ENCODE measurements around the gene TMED10. TPM values are rescaled to one million over a fixed set of nuclear protein-coding genes. Genes with fewer than 3 reads are reported as not detected.
A peak's percentile ranks its signal among the peaks of the same experiment; 100 is the strongest.

Gene TMED10
- total and polyA plus RNA-seq, 10 donors = 33.3 to 212 (median 171) TPM

GRCh38 chr14:75188520-75189268, 12.3 kb upstream of the TMED10 start:
- 32 to 48% (median 46%) methylated on average over 7 of the region's 7 CpGs for WGBS, 5 donors
- intact Hi-C loops (cut with DNase I; ENCODE audit: low total_unique reads) = no loop called here
- peak overlapping the region in 1 of 8 donors; percentile 19 for H3K4me3 ChIP-seq
- TF ChIP-seq POLR2A (IDR thresholded peaks at IDR 0.05) (no peak), POLR2AphosphoS5 (IDR thresholded peaks at IDR 0.05) (peak in 1 of 3 donors; percentile 73)
- TF ChIP-seq, protein P1, sequence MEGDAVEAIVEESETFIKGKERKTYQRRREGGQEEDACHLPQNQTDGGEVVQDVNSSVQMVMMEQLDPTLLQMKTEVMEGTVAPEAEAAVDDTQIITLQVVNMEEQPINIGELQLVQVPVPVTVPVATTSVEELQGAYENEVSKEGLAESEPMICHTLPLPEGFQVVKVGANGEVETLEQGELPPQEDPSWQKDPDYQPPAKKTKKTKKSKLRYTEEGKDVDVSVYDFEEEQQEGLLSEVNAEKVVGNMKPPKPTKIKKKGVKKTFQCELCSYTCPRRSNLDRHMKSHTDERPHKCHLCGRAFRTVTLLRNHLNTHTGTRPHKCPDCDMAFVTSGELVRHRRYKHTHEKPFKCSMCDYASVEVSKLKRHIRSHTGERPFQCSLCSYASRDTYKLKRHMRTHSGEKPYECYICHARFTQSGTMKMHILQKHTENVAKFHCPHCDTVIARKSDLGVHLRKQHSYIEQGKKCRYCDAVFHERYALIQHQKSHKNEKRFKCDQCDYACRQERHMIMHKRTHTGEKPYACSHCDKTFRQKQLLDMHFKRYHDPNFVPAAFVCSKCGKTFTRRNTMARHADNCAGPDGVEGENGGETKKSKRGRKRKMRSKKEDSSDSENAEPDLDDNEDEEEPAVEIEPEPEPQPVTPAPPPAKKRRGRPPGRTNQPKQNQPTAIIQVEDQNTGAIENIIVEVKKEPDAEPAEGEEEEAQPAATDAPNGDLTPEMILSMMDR (IDR thresholded peaks at IDR 0.05 in 8 of 11, conservative IDR thresholded peaks at IDR 0.05 in 3 of 11) = peak in 2 of 11 experiments; percentile 16 to 17
- no peaks in the 10 kb centered on the region for H3K27me3 ChIP-seq (replicated peaks in 1 of 7)
- peaks cover 0 to 39% (median 18%) of the 10 kb centered on the region in 6 donors for H3K4me1 ChIP-seq
- no peaks in the 10 kb centered on the region for H3K36me3 ChIP-seq
- H3K27ac ChIP-seq = peak overlapping the region in 7 of 8 donors; percentile 37 to 83 (median 63)
- H3K9me3 ChIP-seq = no peaks in the 10 kb centered on the region
- DNase-seq = no peak

- intact Hi-C loops (cut with DNase I; ENCODE audit: low total_unique reads) = no loop called here
- Histone ChIP-seq H3K27ac (peak overlapping the region in 5 of 8 donors; percentile 37 to 83 (median 76)), H3K4me3 (peak overlapping the region in 1 of 8 donors; percentile 19), H3K9me3 (no peaks in the 10 kb centered on the region), H3K36me3 (no peaks in the 10 kb centered on the region), H3K27me3 (replicated peaks in 1 of 7) (no peaks in the 10 kb centered on the region), H3K4me1 (peaks cover 0 to 45% (median 21%) of the 10 kb centered on the region in 6 donors)
- TF ChIP-seq POLR2AphosphoS5 (IDR thresholded peaks at IDR 0.05) (no peak), POLR2A (IDR thresholded peaks at IDR 0.05) (no peak)
- TF ChIP-seq, protein P1 (IDR thresholded peaks at IDR 0.05 in 8 of 11, conservative IDR thresholded peaks at IDR 0.05 in 3 of 11) = no peak
- WGBS, 5 donors = 76 to 95% (median 89%) methylated on average over 4 of the region's 4 CpGs
- DNase-seq = no peak
Measured at GRCh38 chr14:75188086-75188485, 11.7 kb upstream of the TMED10 start.

GRCh38 chr14:75186953-75187352, 10.5 kb upstream of the TMED10 start:
- intact Hi-C loops (cut with DNase I; ENCODE audit: low total_unique reads) = no loop called here
- WGBS, 5 donors = 70 to 83% (median 77%) methylated on average over 2 of the region's 2 CpGs

More at GRCh38 chr14:75186953-75187352, 10.5 kb upstream of the TMED10 start:
- TF ChIP-seq POLR2A (IDR thresholded peaks at IDR 0.05) = no peak
- no peak for TF ChIP-seq POLR2AphosphoS5 (IDR thresholded peaks at IDR 0.05)
- TF ChIP-seq, protein P1 (IDR thresholded peaks at IDR 0.05 in 8 of 11, conservative IDR thresholded peaks at IDR 0.05 in 3 of 11) = no peak
- Histone ChIP-seq H3K4me1 (peaks cover 0 to 56% (median 23%) of the 10 kb centered on the region in 6 donors), H3K27me3 (replicated peaks in 1 of 7) (no peaks in the 10 kb centered on the region), H3K9me3 (no peaks in the 10 kb centered on the region), H3K4me3 (no peak overlapping the region), H3K27ac (no peak overlapping the region), H3K36me3 (no peaks in the 10 kb centered on the region)
- DNase-seq = no peak

Data from spleen (tissue), 11 donors.